Stomach (tissue), 9 donors: ENCODE data around the gene ABHD17C. TPM values are rescaled to one million over a fixed set of nuclear protein-coding genes. Genes with fewer than 3 reads are reported as not detected.

ENCODE experiments used
- DNase-seq, 2 donors: peaks; one replicate each; pipeline versions ENCODE4 v3.0.0 to v3.0.0-alpha.2; 2013 to 2019
- H3K27ac ChIP-seq, 5 donors: fragments of 200-600 bp in 4 of 5; sonication (generic) in 4 of 5; one replicate each; pipeline ENCODE4 v1.5.1; 2013 to 2019; ENCODE audit warnings: mild to moderate bottlenecking in 1 of 5, moderate library complexity in 1 of 5
- H3K27me3 ChIP-seq, 3 donors: fragments of 200-600 bp; sonication (generic); one replicate each; pipeline ENCODE4 v1.5.1; 2017 to 2019; ENCODE audit warnings: mixed run types in 1 of 3
- H3K36me3 ChIP-seq, 4 donors: fragments of 200-600 bp; sonication (generic); 1 replicate in 3 of 4; 2 replicates in 1 of 4; pipeline ENCODE4 v1.5.1; 2016 to 2019
- H3K4me1 ChIP-seq, 4 donors: fragments of 200-600 bp; sonication (generic); one replicate each; pipeline ENCODE4 v1.5.1; 2016 to 2019
- H3K4me3 ChIP-seq, 4 donors: fragments of 200-600 bp; sonication (generic) in 3 of 4; one replicate each; pipeline ENCODE4 v1.5.1; 2016 to 2019; ENCODE audit warnings: mild to moderate bottlenecking in 1 of 4
- H3K9me3 ChIP-seq, 4 donors: fragments of 200-600 bp; sonication (generic); one replicate each; pipeline ENCODE4 v1.5.1; 2016 to 2019
- CTCF ChIP-seq, 7 experiments: fragments of 450-650 bp in 4 of 7; fragments of 200-600 bp in 3 of 7; sonication (generic) in 3 of 7; IDR thresholded peaks; one replicate each; pipeline ENCODE4 v1.5.1; 2016 to 2019; ENCODE audit warnings: antibody characterized with exemption in 7 of 7, control low read depth in 2 of 7, mild to moderate bottlenecking in 1 of 7
- EP300 ChIP-seq: sonication (generic); formaldehyde crosslinking; IDR thresholded peaks from one replicate; pipeline ENCODE4 v1.6.1; 2017; ENCODE audit warnings: antibody characterized with exemption
- POLR2A ChIP-seq, 4 donors: fragments of 450-650 bp; IDR thresholded peaks; one replicate each; pipeline ENCODE4 v1.6.1; 2016; ENCODE audit warnings: antibody characterized with exemption in 4 of 4, control low read depth in 2 of 4, mild to moderate bottlenecking in 1 of 4, moderate library complexity in 1 of 4
- POLR2AphosphoS5 ChIP-seq, 3 donors: sonication (generic); formaldehyde crosslinking; IDR thresholded peaks; one replicate each; pipeline ENCODE4 v1.6.1; 2016; ENCODE audit warnings: antibody characterized with exemption in 3 of 3
- whole genome bisulfite sequencing, 5 donors: extraction: QIAGEN DNeasy Blood & Tissue Kit in 3 of 5; methylation state at CpG; one replicate each; pipeline versions ENCODE4 v1.1.5 to v1.1.7; 2013 to 2018; 5-methylcytosine and 5-hydroxymethylcytosine counted together
- intact Hi-C: fragments of 100-400 bp; cut with DNase I; formaldehyde crosslinking; loops from one replicate; pipeline ENCODE4 v1.15.1; 2023; ENCODE audit warnings: low total_unique reads
- polyA plus RNA-seq, 3 donors: library from polyadenylated mRNA; stranded (reverse); fragments of 200-250 nt; gene quantifications; one replicate each; pipeline ENCODE4 v1.2.3, GENCODE V29; 2013
- total RNA-seq, 5 donors: library from RNA; depleted of rRNA; stranded (reverse); fragments of >200 nt; gene quantifications; one replicate each; pipeline versions ENCODE4 v1.1.0 to v1.2.3, GENCODE V29; 2014 to 2016
- donor health status: healthy with polysubstance abuse.
- donor health status: Bipolar disorder and iron deficiency.
- donor health status: healthy.

ABHD17C gene
- total and polyA plus RNA-seq, 8 donors, result 1.2 to 55.3 (median 21.1) TPM

- no peak overlapping the region for H3K27ac ChIP-seq
- TF ChIP-seq CTCF (IDR thresholded peaks at IDR 0.05) (no peak), POLR2AphosphoS5 (IDR thresholded peaks at IDR 0.05) (no peak), EP300 (no peak), POLR2A (IDR thresholded peaks at IDR 0.05) (no peak)
- intact Hi-C loops, result no loop called here
- DNase-seq, result no peak
- no peaks in the 10 kb centered on the region for H3K9me3 ChIP-seq
- peaks cover 0 to 23% (median 3%) of the 10 kb centered on the region in 3 donors for H3K27me3 ChIP-seq
- H3K36me3 ChIP-seq, result no peaks in the 10 kb centered on the region
- peaks cover 4 to 19% (median 5%) of the 10 kb centered on the region in 4 donors for H3K4me1 ChIP-seq
- 72 to 81% (median 74%) methylated on average over 5 of the region's 5 CpGs for WGBS, 5 donors
- no peak overlapping the region for H3K4me3 ChIP-seq
Observed at GRCh38 chr15:80773792-80774352, 78.8 kb downstream of the ABHD17C start.

GRCh38 chr15:80774486-80774885 is 79.4 kb downstream of the ABHD17C start:
- Histone ChIP-seq H3K36me3 (no peaks in the 10 kb centered on the region), H3K4me3 (no peak overlapping the region), H3K9me3 (no peaks in the 10 kb centered on the region), H3K4me1 (peaks cover 10 to 25% (median 11%) of the 10 kb centered on the region in 4 donors), H3K27ac (no peak overlapping the region), H3K27me3 (peaks cover 0 to 29% (median 9%) of the 10 kb centered on the region in 3 donors)
- DNase-seq, result no peak
- TF ChIP-seq CTCF (IDR thresholded peaks at IDR 0.05) (no peak), POLR2AphosphoS5 (IDR thresholded peaks at IDR 0.05) (no peak), EP300 (no peak), POLR2A (IDR thresholded peaks at IDR 0.05) (no peak)
- WGBS, 5 donors, result 32 to 56% (median 41%) methylated on average over 1 of the region's 1 CpG
- intact Hi-C loops, result no loop called here

GRCh38 chr15:80775338-80775737 is 80.2 kb downstream of the ABHD17C start:
- Histone ChIP-seq H3K9me3 (no peaks in the 10 kb centered on the region), H3K27me3 (peaks cover 0 to 38% (median 18%) of the 10 kb centered on the region in 3 donors), H3K27ac (no peak overlapping the region), H3K4me3 (no peak overlapping the region), H3K36me3 (no peaks in the 10 kb centered on the region), H3K4me1 (peaks cover 18 to 34% (median 20%) of the 10 kb centered on the region in 4 donors)
- no peak for DNase-seq
- 85 to 94% (median 93%) methylated on average over 3 of the region's 3 CpGs for WGBS, 5 donors
- TF ChIP-seq POLR2AphosphoS5 (IDR thresholded peaks at IDR 0.05) (no peak), POLR2A (IDR thresholded peaks at IDR 0.05) (no peak), EP300 (no peak), CTCF (IDR thresholded peaks at IDR 0.05) (no peak)
- intact Hi-C loops, result loop anchor here (5.0 kb wide), 2 partner anchors 208 to 318 kb away; no protein-coding TSS in a partner anchor

GRCh38 chr15:80776420-80777045 is 81.4 kb downstream of the ABHD17C start:
- peaks cover 24 to 39% (median 25%) of the 10 kb centered on the region in 4 donors for H3K4me1 ChIP-seq
- peak; percentile 83 to 93 for DNase-seq
- no peak overlapping the region for H3K4me3 ChIP-seq
- no peaks in the 10 kb centered on the region for H3K9me3 ChIP-seq
- TF ChIP-seq POLR2A (IDR thresholded peaks at IDR 0.05), result no peak
- peak in 1 of 3 donors; percentile 35 for TF ChIP-seq POLR2AphosphoS5 (IDR thresholded peaks at IDR 0.05)
- TF ChIP-seq EP300, result no peak
- peak in 5 of 7 experiments; percentile 66 to 83 (median 72) for TF ChIP-seq CTCF (IDR thresholded peaks at IDR 0.05)
- H3K27me3 ChIP-seq, result peaks cover 0 to 50% (median 27%) of the 10 kb centered on the region in 3 donors
- no peak overlapping the region for H3K27ac ChIP-seq
- WGBS, 5 donors, result 21 to 31% (median 30%) methylated on average over 5 of the region's 5 CpGs
- no peaks in the 10 kb centered on the region for H3K36me3 ChIP-seq
- intact Hi-C loops, result loop anchor here (5.0 kb wide), 2 partner anchors 209 to 319 kb away; no protein-coding TSS in a partner anchor
